Testis (tissue), 2 donors: ENCODE results near the gene IL26.

ENCODE experiments used
- POLR2A ChIP-seq: fragments of 450-650 bp; IDR thresholded peaks from one replicate; pipeline ENCODE4 v1.6.1; 2017; ENCODE audit warnings: antibody characterized with exemption, mild to moderate bottlenecking, moderate library complexity
- TF ChIP-seq, protein P1 (sequence below), 3 experiments: fragments of 450-650 bp in 2 of 3; fragments of 200-600 bp in 1 of 3; sonication (generic) in 1 of 3; IDR thresholded peaks; one replicate each; pipeline ENCODE4 v1.5.1; 2016 to 2019; ENCODE audit warnings: antibody characterized with exemption in 3 of 3, mild to moderate bottlenecking in 2 of 3, moderate library complexity in 1 of 3

DNA sequence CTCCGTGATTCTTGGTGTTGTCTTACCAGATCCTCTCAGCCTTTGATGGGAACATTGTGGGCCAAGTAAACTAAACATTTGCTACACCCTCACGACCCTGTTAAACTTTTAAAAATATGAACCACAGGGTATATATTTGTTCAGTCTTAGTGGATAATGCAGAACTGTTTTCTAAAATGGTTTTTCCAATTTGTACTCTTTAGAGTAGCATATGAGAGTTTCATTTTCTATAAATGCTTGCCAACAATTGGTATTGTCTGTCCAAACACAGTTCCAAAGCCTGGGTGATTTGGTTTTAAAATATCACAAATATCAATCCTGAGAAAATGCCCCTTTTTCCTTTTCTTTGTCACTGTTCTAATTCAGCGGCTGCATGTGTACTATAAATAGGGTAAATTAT is 34.5 kb upstream of the IL26 start:
- TF ChIP-seq, protein P1, sequence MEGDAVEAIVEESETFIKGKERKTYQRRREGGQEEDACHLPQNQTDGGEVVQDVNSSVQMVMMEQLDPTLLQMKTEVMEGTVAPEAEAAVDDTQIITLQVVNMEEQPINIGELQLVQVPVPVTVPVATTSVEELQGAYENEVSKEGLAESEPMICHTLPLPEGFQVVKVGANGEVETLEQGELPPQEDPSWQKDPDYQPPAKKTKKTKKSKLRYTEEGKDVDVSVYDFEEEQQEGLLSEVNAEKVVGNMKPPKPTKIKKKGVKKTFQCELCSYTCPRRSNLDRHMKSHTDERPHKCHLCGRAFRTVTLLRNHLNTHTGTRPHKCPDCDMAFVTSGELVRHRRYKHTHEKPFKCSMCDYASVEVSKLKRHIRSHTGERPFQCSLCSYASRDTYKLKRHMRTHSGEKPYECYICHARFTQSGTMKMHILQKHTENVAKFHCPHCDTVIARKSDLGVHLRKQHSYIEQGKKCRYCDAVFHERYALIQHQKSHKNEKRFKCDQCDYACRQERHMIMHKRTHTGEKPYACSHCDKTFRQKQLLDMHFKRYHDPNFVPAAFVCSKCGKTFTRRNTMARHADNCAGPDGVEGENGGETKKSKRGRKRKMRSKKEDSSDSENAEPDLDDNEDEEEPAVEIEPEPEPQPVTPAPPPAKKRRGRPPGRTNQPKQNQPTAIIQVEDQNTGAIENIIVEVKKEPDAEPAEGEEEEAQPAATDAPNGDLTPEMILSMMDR (IDR thresholded peaks at IDR 0.05): no peak
- no peak for TF ChIP-seq POLR2A
